Type B pancreatic cell (in vitro differentiated cells): ENCODE measurements around the gene BRD4. TPM values are rescaled to one million over a fixed set of nuclear protein-coding genes. Genes with fewer than 3 reads are reported as not detected.

Source experiments
- DNase-seq: peaks from one replicate; pipeline ENCODE4 v3.0.0; 2021; ENCODE audit warnings: mixed read lengths; ENCODE audit not compliant: unreplicated experiment; ENCODE audit errors: extremely low spot score
- H3K27ac Mint-ChIP-seq: 2 replicates; pipeline ENCODE4 v1.8.0; 2021; ENCODE audit warnings: mild to moderate bottlenecking, mixed read lengths
- H3K27me3 Mint-ChIP-seq: 2 replicates; pipeline ENCODE4 v1.8.0; 2021; ENCODE audit warnings: mixed read lengths
- H3K36me3 Mint-ChIP-seq: 2 replicates; pipeline ENCODE4 v1.8.0; 2021; ENCODE audit warnings: mixed read lengths
- H3K4me1 Mint-ChIP-seq: one replicate; pipeline ENCODE4 v1.8.0; 2021; ENCODE audit warnings: mixed read lengths; ENCODE audit not compliant: unreplicated experiment
- H3K4me3 Mint-ChIP-seq: 2 replicates; pipeline ENCODE4 v1.8.0; 2021; ENCODE audit warnings: mild to moderate bottlenecking, mixed read lengths
- H3K9me3 Mint-ChIP-seq: 2 replicates; pipeline ENCODE4 v1.8.0; 2021; ENCODE audit warnings: mixed read lengths
- total RNA-seq: library from RNA; stranded (reverse); gene quantifications from 2 replicates; pipeline ENCODE4 v1.2.1, GENCODE V29; 2021; ENCODE audit warnings: low replicate concordance
- TF ChIP-seq, protein P1 (sequence below): fragments of 200-600 bp; sonication (generic); conservative IDR thresholded peaks from 2 replicates; pipeline ENCODE4 v1.5.0; 2021; ENCODE audit warnings: antibody characterized with exemption, mild to moderate bottlenecking

BRD4 gene
- total RNA-seq, 1 donor from 2014 or later = 123 TPM

GRCh38 chr19:15372470-15372869 lies 40.1 kb upstream of the BRD4 start:
- DNase-seq = no peak
- H3K4me1 Mint-ChIP-seq = peaks cover 8% of the 10 kb centered on the region
- peaks cover 13% of the 10 kb centered on the region for H3K36me3 Mint-ChIP-seq
- H3K27ac Mint-ChIP-seq = no peak overlapping the region
- no peaks in the 10 kb centered on the region for H3K9me3 Mint-ChIP-seq
- no peak overlapping the region for H3K4me3 Mint-ChIP-seq
- no peaks in the 10 kb centered on the region for H3K27me3 Mint-ChIP-seq
- TF ChIP-seq, protein P1, sequence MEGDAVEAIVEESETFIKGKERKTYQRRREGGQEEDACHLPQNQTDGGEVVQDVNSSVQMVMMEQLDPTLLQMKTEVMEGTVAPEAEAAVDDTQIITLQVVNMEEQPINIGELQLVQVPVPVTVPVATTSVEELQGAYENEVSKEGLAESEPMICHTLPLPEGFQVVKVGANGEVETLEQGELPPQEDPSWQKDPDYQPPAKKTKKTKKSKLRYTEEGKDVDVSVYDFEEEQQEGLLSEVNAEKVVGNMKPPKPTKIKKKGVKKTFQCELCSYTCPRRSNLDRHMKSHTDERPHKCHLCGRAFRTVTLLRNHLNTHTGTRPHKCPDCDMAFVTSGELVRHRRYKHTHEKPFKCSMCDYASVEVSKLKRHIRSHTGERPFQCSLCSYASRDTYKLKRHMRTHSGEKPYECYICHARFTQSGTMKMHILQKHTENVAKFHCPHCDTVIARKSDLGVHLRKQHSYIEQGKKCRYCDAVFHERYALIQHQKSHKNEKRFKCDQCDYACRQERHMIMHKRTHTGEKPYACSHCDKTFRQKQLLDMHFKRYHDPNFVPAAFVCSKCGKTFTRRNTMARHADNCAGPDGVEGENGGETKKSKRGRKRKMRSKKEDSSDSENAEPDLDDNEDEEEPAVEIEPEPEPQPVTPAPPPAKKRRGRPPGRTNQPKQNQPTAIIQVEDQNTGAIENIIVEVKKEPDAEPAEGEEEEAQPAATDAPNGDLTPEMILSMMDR = no peak

GRCh38 chr19:15371786-15372380 lies 39.5 kb upstream of the BRD4 start:
- DNase-seq = no peak
- no peaks in the 10 kb centered on the region for H3K27me3 Mint-ChIP-seq
- no peaks in the 10 kb centered on the region for H3K9me3 Mint-ChIP-seq
- no peak overlapping the region for H3K4me3 Mint-ChIP-seq
- H3K36me3 Mint-ChIP-seq = peaks cover 13% of the 10 kb centered on the region
- TF ChIP-seq, protein P1 = no peak
- H3K4me1 Mint-ChIP-seq = peaks cover 4% of the 10 kb centered on the region
- no peak overlapping the region for H3K27ac Mint-ChIP-seq

DNA sequence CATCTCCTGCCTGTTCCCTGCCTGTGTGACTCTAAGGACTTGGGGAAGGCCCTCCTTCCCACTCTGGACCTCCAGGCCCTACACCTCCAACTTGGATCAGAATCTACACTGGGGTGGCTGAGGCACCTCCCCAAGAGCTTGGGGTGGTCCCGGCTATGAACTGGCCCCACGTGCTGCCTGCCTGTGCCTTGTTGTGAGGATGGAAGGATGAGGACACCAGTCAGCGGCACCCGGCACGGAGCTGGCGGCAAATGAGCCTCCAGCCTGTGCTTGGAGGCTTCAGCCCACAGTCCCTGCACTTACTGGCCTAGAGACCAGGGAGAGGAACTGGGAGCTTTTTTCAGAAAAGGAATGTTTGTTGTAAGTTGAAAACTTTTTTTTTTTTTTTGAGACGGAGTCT lies 38.8 kb upstream of the BRD4 start:
- no peak for DNase-seq
- no peaks in the 10 kb centered on the region for H3K9me3 Mint-ChIP-seq
- H3K36me3 Mint-ChIP-seq = peaks cover 13% of the 10 kb centered on the region
- no peaks in the 10 kb centered on the region for H3K4me1 Mint-ChIP-seq
- H3K4me3 Mint-ChIP-seq = no peak overlapping the region
- no peak overlapping the region for H3K27ac Mint-ChIP-seq
- H3K27me3 Mint-ChIP-seq = no peaks in the 10 kb centered on the region
- TF ChIP-seq, protein P1 = no peak

- no peak for DNase-seq
- Mint-ChIP-seq H3K9me3 (no peaks in the 10 kb centered on the region), H3K27me3 (no peaks in the 10 kb centered on the region), H3K4me1 (no peaks in the 10 kb centered on the region), H3K4me3 (no peak overlapping the region), H3K27ac (no peak overlapping the region), H3K36me3 (peaks cover 20% of the 10 kb centered on the region)
- TF ChIP-seq, protein P1 = no peak
These were observed 37.2 kb upstream of the BRD4 start for GRCh38 chr19:15369594-15369891.

GRCh38 chr19:15368798-15369593 lies 36.7 kb upstream of the BRD4 start:
- Mint-ChIP-seq H3K4me3 (no peak overlapping the region), H3K27ac (no peak overlapping the region), H3K9me3 (no peaks in the 10 kb centered on the region), H3K36me3 (peaks cover 20% of the 10 kb centered on the region), H3K4me1 (no peaks in the 10 kb centered on the region), H3K27me3 (no peaks in the 10 kb centered on the region)
- DNase-seq = no peak
- TF ChIP-seq, protein P1 = no peak
